GM18868 (cell line): Measurements from ENCODE around the gene SERPINI1.
"Not testable (repeated sequence)": the region's sequence is repeated elsewhere in the genome, so short reads cannot be mapped to it uniquely, and the experiment has no call there.

Source experiments
- ATAC-seq: cut with Tn5 transposase; IDR thresholded peaks from one replicate; pipeline ENCODE4 v1.9.1; 2021; ENCODE audit warnings: mild to moderate bottlenecking, moderate library complexity; ENCODE audit not compliant: unreplicated experiment

SERPINI1 gene

DNA sequence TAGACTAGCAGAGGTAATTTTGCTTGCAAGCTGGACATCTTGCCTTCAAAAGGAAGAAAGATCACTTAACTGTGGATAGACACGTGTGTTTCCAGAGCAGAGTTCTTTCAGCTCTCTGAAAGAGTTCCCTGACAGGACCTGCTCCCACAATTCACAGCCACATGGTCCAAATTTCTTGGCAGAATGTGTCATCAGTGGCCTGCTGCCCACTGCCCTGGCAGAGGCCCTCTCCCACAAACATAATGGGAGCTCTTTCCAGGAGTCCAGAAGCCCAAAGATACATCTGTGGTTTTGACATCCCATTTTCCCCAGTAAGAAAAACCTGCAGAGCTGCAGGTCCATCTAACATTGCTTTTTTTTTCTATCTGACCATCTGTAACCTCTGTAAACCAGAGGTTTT lies 48.3 kb downstream of the SERPINI1 start:
- ATAC-seq = no peak

DNA sequence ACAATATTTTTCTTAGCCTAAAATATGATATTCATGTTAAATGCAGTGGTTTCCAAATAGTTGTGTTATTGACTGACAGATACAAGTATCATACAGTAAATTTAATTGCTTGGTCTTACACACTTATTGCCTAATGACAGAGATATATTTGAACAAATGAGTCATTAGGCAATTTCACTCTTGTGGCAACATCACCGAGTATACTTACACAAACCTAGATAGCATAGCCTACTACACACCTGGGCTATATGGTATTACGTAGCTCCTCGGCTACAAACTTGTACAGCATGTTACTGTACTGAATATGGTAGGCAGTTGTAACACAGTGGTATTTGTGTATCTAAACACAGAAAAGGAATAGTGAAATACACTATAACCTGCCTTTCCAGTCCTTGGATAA lies 50.3 kb downstream of the SERPINI1 start:
- no peak for ATAC-seq

DNA sequence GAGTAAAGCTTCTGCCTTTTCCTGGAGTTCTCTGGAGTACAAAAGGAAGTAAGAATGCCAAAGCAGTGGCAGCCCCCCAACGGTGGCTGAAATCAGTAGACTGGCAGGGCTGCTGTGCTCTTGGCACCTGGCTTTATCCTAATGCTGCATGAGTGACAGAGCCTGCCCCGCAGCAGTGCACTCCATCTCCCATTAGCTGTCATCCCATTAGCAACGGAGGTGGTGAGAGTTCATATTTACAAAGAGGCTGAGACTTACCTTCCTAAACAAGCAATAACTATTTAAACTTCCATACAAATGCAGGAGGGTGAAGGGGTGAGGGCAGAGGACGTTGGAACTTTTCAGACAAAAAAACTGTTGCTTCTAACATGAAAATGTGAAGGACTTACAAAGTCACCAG lies 51.9 kb downstream of the SERPINI1 start:
- no peak for ATAC-seq

DNA sequence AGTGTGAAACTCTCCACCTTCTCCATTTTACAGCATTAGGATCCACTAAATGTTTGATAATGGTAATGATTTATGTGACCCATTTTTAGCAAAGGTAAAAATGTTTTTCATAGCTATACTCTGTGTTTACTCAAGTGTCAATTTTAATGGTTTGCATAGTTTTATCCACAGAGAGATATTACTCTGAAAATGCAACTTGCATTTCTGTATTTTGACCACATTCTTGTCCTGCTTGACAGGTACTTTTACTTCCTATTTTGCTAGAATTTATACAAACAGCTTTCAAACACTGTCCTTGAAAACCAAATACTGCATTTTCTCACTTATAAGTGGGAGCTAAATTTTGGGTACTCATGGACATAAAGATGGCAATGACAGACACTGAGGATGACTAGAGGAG lies 62.9 kb downstream of the SERPINI1 start:
- peak; percentile 91 for ATAC-seq

DNA sequence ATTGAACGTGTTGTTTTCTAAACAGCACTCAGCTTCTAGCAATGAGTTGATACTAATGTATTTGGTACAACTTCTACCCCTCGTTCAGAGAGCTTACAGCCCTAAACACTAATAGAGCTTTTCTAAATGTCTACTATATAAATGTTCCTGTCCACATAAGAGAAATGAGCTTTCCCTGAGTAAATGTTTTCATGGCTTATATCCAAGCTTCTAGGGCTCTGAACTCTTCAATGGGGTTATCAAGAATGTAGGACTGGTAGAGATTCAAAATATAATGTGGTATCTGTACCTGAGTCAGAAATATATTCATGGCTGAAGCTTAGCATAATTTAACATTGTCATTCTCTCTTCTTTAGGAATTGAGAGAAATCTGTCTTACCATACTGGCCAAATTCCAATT lies 73.4 kb downstream of the SERPINI1 start:
- ATAC-seq = no peak

DNA sequence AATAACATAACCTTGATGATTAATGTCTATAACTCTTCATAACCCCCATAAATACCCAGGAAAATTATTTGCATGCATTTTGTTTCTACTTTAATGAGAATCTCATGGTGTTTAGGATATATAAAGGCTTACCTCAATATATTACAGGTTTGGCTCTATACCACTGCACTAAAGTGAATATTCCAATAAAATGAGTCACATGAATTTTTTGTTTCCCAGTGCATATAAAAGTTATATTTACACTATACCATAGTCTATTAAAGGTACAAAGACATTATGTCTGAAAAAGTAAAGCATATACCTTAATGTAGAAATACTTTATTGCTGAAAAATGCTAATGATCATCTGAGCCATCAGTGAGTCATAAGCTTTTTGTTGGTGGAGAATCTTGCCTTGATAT lies 74.7 kb downstream of the SERPINI1 start:
- ATAC-seq = no peak

DNA sequence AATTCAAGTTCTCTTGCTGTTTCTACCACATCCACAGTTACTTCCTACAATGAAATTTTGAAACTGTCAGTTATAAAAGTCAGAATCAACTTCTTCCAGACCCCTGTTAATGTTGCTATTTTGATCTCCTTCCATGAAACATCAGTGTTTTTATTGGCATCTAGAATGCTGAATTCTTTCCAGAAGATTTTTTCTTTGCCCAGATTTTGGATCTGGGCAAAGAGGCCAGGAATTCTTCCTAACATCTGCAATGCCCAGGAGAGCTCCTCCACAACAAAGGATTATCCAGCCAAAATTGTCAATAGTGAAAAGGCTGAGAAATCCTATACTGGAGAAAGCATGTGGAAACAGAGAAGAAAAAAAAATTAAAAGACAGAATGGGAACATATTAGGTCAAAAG lies 75.5 kb downstream of the SERPINI1 start:
- no peak for ATAC-seq

DNA sequence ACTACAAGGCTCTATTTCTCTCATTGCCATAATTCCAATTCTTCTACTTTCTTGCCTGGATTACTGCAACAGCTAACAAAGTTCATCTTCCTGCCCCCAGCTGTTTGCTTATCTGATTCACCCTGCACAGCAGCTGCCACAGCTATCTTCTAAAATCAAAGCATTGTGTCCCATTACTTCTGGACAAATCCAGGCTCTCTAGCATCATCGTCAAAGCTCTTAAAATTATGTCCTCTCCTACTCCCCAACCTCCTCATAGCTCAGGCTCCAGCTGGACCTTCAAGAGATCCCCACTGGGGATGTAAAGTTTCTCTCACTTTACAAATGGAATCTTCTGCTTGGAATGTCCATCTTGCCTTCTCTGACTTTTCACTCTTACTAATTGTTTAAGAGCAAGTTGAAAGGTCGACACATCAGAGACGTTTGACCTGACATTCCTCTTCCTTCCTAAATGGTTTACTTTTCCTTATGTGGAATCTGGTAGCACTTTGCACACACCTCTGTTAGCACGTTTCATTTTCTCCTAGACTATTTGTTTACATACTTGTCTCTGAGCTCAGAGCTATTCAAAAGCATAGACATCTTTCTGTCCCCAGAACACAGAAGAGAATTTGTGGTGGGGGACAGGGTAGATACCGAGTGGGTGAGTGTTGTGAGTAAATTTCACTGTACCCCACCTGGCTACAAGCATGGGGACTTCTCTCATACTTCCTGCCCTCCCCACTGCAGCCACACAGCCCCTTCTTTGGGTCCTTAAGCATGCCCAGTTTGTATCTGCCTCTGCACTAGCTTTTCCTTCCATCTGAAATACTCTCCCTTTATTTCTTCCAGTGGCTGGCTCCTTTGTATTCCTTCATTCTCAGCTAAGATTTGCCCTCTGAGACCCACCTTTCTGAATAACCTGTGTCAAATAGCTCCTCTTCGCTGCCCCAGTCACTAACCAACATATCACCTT lies 77.9 kb downstream of the SERPINI1 start:
- ATAC-seq = no peak

DNA sequence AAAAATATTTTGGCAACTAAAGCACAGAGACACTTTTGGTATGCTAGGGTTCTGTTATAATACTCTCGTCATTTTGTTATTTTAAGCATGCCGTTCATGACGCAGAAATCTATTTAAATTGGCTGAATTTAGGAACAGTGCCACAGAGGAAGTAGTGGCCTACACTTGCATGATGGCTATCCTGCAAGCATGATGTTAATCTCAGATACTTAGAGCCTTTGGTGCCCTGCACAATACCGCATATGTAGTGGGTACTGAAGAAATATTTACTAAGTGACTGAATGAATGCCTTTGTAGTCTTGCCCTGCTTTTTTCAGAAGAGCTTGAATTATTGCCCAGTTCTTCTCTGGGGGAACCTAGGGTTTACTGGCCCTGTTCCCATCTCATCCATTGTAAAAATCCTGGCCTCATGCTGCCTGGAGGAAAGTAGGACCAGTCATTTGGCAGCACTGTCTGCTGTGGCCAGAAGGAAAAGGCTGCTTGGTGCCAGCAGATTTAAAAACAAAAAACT lies 79.0 kb downstream of the SERPINI1 start:
- no peak for ATAC-seq

DNA sequence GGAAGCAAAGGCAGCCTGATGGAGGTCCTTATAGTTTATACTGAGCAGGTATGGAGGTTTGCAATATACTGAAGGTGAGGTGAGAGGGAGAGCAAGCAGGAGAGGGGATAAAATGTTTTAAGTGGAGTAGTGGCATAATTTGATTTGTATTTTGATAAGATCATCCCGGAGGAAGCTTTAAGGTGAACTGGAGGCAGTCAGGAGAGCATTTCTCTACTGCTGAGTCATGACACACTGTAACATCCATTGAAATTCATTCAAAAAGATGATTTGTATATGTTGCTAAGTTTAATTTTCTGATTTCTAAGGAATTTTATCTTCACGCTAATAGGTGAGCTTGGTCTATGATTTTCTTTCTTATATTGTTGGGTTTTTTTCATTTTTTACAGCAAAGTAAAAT lies 81.4 kb downstream of the SERPINI1 start:
- no peak for ATAC-seq

DNA sequence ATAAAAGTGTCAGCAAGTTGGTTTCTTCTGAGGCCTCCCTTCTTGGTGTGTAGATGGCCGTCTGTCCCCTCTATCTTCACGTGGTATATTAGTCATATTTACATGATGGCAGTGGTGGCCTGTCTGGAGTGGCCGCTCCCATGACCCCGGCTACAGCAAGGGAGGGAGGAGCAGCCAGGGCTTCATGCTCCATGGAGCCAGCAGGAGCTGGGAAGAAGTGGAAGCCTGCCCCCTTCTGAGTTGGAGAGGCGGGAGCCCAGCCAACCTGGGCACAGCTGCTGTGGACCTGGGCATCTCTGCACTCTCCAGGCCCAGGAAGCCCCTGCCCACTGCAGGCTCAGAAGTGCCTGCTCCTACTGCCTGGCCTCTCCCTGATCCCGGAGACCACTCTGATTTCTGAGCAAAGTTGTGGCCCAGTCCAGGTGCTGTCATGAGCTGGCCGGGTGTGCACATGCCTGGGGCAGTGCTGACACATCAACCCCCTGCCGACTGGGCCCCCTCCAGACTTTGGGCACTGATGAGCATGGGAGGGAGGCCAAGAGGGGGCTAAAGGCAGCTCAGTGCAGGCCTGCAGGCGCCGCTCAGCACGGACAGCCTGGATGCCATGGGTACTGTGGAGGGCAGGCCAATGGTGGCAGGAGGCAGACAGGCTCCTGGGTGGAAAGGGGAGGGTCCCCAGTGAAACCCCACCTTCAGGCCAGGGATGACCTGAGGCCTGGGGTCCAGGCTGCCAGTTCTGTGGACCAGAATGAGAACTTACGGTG lies 84.8 kb downstream of the SERPINI1 start:
- no peak for ATAC-seq

DNA sequence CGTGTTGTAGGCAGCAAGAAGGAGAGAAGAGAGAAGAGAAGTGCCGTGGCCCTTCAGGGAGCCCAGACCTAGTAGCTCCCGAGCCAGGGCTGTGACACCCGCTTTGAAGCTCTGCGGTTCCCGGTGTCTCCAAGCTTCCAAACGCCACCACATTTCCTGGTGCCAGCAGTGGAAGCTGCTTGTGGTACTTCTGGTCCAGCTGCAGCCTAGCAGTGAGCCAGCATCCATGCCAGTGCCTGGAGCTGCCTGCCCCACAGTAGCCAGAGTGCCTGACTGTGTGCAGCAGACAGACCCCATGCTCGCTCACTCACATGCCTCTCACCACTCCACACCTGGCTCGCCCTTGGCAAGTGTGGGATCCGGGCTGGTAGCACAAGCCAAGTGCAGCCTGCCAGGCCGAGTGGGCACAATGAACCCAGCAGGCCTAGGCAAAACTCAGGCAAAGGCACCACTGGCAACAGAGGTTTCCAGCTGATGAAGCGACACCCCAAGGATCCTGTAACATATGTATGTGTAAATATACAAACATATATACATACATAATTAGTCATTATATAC lies 85.8 kb downstream of the SERPINI1 start:
- ATAC-seq = no peak

DNA sequence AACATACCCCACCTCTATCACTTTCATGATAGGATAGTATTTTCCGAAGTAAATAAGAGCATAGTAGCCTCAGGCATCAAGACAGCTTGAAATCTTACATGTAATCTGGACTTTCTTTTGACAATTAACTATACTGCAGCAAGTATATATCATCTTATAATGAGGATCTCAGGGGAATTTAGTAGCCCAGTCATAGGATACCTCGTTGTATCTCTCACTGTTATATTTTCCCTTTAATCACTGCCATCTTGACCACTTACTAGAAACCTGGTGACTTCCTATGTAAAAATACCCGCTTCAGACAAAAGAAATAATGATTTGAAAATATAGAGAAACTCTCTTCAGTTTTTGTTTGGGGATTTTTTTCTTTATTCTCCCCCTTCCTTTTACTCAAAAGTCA lies 88.2 kb downstream of the SERPINI1 start:
- peak; percentile 59 for ATAC-seq

DNA sequence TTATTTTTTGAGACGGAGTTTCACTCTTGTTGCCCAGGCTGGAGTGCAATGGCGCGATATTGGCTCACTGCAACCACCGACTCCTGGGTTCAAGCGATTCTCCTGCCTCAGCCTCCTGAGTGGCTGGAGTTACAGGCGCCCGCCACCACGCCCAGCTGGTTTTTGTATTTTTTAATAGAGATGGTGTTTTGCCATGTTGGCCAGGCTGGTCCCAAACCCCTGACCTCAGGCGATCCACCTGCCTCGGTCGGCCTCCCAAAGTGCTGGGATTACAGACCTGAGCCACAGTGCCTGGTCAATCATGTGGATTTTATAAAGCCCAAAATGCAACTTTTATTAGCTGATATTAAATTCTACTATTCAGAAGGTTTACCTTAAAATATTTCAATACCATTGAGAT lies 92.1 kb downstream of the SERPINI1 start:
- not testable (repeated sequence) for ATAC-seq

DNA sequence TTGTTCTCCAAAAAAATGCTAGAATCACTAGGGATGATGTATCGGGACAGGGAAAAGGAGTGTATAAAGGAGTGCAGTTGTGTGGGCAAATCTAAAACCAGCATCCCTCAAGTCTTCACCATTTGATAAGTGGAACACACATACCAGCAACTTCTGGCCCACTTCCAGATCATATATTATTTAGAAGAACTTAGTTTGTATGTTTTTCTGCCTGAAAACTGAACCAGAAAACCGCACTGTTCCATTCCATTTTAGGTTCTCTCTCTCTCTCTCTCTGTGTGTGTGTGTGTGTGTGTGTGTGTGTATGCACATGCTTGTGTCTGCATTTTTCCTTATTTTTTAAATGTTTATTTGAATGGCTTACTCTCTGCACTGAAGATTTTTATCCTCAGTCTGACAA lies 93.5 kb downstream of the SERPINI1 start:
- no peak for ATAC-seq

DNA sequence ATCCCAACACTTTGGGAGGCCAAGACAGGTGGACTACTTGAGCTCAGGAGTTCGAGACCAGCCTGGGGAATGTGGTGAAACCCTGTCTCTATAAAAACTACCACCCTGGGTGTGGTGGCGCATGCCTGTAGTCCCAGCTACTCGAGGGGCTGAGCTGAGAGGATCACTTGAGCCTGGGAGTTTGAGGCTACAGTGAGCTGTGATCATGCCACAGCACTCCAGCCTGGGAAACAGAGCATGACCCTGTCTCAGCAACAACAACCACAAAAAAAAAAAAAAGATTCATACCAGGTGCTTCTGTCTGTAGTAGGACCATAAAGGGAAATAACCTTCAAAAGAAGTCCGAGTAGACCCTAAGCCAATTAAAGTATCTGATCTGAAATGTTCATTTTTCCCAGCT lies 94.5 kb downstream of the SERPINI1 start:
- ATAC-seq = peak; percentile 83

DNA sequence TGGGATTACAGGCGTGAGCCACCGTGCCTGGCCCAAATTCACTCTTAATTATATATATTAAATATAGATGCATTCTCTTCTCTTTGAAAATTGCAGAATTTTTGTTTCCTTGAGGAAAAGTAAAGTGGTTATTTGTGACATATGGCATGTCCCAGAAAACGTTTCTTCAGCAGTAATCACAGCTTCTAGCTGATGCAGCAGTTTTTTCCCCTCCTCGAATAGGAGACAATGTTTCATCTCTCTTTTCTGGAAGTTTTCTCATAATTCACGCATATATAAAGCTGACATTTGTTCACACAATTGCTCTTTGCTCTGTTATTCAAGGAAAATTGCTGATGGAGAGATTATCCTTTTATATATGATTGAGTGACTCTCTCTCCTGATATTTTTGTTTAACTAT lies 99.8 kb downstream of the SERPINI1 start:
- no peak for ATAC-seq

DNA sequence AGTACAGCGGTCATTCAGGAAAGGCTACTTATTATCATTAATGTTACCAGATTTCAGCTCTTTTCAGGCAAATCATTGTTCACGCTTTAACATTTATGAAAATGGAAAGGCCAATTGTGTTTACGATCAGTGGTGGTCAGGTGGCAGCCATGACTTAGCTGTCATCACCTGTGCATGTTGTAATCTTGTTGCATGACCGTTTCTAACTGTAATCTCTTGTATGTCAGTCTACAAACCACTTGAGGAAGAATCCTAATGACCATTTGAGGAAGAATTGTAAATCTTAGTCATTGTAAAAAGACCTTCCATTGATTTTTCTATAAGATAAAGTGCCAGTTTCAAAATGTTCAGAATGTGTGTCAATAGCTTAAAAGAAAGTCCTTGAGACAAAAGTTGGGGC lies 100.4 kb downstream of the SERPINI1 start:
- ATAC-seq = no peak

DNA sequence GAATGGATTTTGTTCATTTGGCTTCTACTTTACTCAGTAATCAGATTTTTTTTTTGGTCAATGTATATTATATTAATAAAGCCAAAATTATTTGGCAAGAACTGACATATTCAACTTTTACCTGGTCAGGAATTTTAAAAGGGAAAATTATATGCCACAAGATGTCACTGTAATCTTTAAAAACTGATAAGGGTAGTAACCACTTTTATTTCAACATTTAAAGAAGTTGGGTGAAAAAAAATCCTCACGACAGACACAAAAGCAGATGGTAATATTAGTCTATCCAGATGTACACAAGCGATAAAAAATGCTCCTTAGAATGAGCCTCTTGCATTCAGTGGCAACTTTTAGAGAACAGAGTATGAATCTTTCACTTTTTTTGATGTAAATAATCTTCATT lies 101.9 kb downstream of the SERPINI1 start:
- ATAC-seq = no peak

DNA sequence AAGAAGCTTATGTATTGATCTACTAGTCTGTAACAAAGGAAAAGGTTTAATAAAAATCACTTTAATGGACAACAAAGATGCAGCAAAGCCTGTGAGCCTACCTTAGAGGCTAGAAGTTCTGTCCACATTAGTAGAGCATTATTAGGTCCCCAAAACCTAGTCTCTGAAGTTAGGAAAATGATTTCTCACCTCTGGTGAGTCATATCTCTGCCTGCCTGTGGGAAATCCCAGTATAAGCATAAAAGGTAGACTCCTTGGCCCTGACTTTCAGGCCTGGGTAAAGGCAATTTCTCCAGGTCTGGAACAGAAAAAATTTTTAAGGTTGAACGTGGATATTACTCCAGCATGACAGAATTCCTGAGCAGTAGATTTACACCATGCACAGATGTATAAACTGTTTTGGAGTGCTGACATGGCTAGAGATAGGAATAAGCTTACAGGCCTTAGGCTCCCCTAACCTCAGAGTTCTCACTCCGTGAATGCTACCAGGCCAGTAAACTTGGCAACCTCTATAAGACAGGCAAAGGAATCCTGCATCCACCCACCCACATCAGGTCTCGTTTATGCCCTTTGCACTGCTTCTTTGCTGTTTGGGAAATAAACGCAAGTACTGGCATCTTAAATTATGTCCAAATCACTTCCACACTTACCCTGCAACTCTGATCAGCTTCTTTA lies 104.1 kb downstream of the SERPINI1 start:
- peak; percentile 83 for ATAC-seq

DNA sequence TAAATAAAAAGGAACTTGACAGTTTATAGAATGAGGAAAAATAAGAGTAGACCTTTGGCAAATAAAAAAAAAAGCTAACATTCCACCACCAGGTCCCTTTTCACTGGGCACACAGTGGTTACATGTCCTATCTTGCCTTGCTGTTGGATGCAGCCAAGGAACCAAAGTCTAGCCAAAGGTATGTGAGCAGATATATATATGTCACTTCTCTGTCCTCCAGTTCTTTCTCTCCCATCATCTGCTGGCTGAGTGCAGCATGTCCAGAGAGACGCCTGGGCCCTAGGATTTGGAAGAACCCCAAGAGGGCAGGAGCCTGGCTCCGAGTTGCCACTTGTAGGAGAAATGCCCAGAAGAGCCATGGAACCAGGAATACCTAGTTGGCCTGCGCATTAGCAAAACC lies 104.7 kb downstream of the SERPINI1 start:
- no peak for ATAC-seq
